ENCODE measurements around the gene DNAH6.

- TF ChIP-seq EZH2 (IDR thresholded peaks at IDR 0.05; ENCODE audit: borderline replicate concordance, low read depth, low read length, poor library complexity, severe bottlenecking): no peak
- TF ChIP-seq CTCF (conservative IDR thresholded peaks at IDR 0.05; ENCODE audit: low read depth, low read length): no peak
Measured at GRCh38 chr2:84669122-84669521, 152.8 kb downstream of the DNAH6 start.
